LNCAP (cell line): ENCODE results near the gene CPEB1.

Source experiments
- TF ChIP-seq, protein P1 (sequence below): fragments of 450-650 bp; IDR thresholded peaks from 2 replicates; pipeline ENCODE4 v1.5.1; 2017; ENCODE audit warnings: mild to moderate bottlenecking

CPEB1 gene

DNA sequence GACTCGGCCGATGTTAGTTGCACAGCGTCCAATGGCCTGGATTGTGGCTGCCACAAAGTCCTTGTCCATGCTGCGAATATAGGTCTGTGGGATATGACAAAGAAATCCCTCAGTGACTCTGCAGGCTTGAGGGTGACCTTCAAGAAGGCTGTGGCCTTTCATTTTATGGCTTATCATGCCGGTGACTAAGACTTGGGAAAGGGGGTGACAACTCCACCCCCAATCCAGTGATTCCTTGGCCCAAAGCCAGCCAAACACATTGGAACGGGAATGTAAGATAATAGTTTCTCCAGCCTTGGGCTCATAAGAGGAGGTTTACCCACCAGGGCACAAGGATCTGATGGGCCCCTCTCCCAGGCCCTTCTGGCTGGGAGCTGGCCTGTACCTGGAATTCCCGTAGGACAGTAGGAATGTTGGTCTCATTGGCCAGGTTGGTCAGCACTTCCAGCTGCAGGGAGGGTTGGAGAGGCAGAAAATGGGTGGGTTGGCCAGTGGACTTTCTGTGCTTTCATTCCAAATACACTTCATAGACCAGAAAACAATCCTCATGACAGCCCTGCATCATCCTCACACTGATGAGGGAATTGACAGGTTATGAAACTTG lies 30.7 kb upstream of the CPEB1 start:
- TF ChIP-seq, protein P1, sequence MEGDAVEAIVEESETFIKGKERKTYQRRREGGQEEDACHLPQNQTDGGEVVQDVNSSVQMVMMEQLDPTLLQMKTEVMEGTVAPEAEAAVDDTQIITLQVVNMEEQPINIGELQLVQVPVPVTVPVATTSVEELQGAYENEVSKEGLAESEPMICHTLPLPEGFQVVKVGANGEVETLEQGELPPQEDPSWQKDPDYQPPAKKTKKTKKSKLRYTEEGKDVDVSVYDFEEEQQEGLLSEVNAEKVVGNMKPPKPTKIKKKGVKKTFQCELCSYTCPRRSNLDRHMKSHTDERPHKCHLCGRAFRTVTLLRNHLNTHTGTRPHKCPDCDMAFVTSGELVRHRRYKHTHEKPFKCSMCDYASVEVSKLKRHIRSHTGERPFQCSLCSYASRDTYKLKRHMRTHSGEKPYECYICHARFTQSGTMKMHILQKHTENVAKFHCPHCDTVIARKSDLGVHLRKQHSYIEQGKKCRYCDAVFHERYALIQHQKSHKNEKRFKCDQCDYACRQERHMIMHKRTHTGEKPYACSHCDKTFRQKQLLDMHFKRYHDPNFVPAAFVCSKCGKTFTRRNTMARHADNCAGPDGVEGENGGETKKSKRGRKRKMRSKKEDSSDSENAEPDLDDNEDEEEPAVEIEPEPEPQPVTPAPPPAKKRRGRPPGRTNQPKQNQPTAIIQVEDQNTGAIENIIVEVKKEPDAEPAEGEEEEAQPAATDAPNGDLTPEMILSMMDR: no peak

DNA sequence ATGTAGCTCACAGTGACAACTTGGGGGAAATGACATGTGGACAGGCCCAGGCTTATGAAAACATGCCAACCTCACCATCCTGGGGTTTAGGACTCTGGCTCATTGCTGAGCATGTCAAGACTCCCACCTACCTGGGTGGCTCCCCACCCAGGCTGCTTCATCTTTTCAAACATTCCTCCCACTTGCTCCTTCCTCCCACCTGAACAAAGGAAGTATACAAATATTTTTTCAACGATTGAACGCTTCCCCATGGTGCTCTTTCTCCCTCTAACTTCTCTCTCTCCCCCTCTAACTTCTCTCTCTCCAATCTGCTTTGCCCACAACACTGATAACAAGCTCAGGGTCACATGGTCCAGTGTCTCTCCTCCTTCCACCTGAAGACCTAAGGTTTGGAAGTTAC lies 27.7 kb upstream of the CPEB1 start:
- TF ChIP-seq, protein P1: no peak

DNA sequence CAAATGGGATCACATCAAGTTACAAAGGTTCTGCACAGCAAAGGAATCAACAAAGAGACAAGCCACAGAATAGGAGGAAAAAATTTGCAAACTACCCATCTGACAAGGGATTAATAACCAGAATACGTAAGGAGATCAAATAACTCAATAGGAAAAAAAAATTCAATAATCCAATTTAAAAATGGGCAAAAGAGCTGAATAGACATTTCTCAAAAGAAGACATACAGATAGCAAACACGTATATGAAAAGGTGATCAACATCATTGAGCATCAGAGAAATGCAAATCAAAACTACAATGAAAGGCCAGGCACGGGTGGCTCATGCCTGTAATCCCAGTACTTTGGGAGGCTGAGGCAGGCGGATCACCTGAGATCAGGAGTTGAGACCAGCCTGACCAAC lies 23.5 kb upstream of the CPEB1 start:
- TF ChIP-seq, protein P1: no peak

DNA sequence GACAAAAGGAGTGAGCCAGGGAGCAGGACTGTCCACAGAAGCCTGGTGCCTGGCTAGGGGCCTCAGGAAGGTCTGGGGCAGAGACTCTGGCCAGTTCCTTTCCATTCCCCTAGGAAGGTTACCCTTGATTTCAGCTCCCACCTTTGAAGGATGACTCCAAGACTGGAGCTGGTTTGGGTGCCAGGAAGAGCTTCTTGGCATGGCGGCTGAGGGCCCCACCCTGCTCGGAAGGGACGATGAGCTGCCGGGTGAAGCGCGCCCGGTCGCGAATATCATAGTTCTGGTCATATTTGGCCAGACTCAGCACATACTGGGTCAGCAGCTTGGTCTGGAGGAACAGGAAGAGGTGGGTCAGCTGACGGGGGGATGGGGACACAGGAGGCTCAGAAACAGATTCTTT lies 19.4 kb upstream of the CPEB1 start:
- TF ChIP-seq, protein P1: no peak

DNA sequence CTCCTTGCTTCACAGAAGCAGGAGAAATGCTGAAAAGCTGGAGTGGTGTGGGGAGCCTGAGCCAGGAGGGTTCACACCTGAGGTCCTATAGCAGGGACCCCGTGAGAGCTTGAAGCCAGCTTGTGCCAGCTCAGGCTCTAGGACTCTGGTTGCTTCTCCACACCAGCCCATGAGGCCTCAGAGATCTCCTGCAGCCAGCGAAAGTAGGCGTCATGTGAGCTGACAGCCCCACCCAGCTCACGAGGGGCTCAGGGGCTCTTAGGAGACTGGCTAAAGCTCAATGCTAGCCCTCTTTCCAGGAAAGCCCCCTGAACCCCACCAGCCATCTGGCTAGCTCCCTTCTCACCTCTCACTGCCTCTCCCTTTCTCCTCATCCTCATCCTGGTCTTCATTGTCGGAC lies 16.9 kb upstream of the CPEB1 start:
- TF ChIP-seq, protein P1: no peak

DNA sequence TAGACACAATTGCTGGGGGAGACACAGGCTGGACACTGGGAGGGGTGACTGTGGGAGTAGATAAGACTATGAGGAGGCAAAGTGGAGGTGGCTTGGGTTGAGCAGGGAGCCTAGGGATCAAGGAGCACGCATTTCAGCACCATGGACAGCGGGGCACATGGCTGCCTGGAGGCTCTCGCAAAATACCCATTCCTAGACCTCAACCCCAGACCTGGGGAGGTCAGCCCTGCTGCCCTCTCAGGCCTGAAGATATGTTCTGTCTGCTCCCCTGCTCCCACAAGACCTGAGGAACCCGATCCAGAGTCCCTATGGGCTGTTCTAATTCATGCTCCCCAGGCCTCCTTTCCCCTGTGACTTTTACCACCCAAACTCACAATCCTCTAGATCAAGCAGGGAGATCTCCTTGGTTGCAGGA lies 16.0 kb upstream of the CPEB1 start:
- TF ChIP-seq, protein P1: no peak

DNA sequence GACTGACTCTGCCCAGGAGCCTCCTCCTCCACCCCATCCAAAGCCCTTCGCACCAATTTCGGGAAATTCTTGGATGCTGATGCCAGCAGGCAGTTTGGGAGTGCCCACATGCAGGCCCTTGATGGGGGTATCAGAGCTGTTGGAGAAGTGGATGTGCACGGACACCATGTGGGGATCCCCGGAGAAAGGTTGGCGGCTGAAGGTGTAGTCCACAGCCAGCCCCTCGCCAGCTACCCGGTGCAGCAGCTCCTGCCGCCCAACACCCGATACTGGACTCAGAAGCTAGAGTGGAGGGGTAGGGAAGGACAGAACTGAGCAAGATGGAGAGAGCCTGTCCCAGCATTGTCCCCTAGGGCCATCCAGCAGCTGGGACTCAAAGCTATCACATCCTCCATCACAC lies 15.5 kb upstream of the CPEB1 start:
- TF ChIP-seq, protein P1: no peak

DNA sequence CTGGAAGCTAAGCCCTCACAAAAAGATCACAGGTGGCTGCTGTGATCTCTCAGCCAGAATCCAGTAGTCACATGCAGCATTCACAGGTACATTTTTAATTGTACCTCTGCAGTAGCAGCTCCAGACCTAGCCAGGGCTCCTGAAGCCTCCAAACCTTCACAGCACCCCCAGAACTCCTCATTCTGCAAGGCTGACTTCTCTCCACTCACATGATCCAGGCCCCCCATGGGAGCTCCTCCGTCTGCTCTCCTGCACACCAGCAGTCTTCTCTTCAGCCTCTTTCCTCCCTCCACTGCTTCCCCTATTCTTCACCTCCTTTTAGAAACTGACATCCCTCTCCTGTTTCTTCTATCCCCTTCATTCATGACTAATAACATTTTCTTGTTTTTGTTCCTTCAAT lies 13.2 kb upstream of the CPEB1 start:
- TF ChIP-seq, protein P1: no peak
